Aorta (tissue), 5 donors: ENCODE results near the gene EFHD2. TPM values are rescaled to one million over a fixed set of nuclear protein-coding genes. Genes with fewer than 3 reads are reported as not detected.
"Not testable (repeated sequence)": the region's sequence is repeated elsewhere in the genome, so short reads cannot be mapped to it uniquely, and the experiment has no call there.

Experiments
- ATAC-seq: fragments of 200-7000 bp; cut with Tn5 transposase; one replicate; pipeline ENCODE4 v1.9.1; 2022; ENCODE audit warnings: moderate library complexity; ENCODE audit not compliant: low FRiP score
- DNase-seq, 2 donors: peaks; one replicate each; pipeline ENCODE4 v3.0.0-alpha.2; 2020
- H3K27ac ChIP-seq, 2 donors: one replicate each; pipeline ENCODE4 v1.5.1; 2013; ENCODE audit warnings: low read length in 2 of 2, mild to moderate bottlenecking in 2 of 2, moderate library complexity in 2 of 2, control low read depth in 1 of 2, inconsistent platforms in 1 of 2, low read depth in 1 of 2
- H3K27me3 ChIP-seq, 2 donors: one replicate each; pipeline ENCODE4 v1.6.1; 2013; ENCODE audit warnings: control low read depth in 1 of 2, low read length in 1 of 2, mild to moderate bottlenecking in 1 of 2, moderate library complexity in 1 of 2; ENCODE audit not compliant: insufficient read depth in 2 of 2, control insufficient read depth in 1 of 2
- H3K36me3 ChIP-seq, 2 donors: one replicate each; pipeline ENCODE4 v1.6.1; 2013; ENCODE audit warnings: control low read depth in 1 of 2, low read length in 1 of 2, mild to moderate bottlenecking in 1 of 2; ENCODE audit not compliant: insufficient read depth in 2 of 2, control insufficient read depth in 1 of 2
- H3K4me1 ChIP-seq, 2 donors: one replicate each; pipeline ENCODE4 v1.6.1; 2013; ENCODE audit warnings: low read length in 2 of 2, control low read depth in 1 of 2, mild to moderate bottlenecking in 1 of 2, moderate library complexity in 1 of 2; ENCODE audit not compliant: insufficient read depth in 2 of 2, control insufficient read depth in 1 of 2
- H3K4me3 ChIP-seq, 2 donors: one replicate each; pipeline ENCODE4 v1.5.1; 2013; ENCODE audit warnings: low read length in 2 of 2, control low read depth in 1 of 2, mild to moderate bottlenecking in 1 of 2
- H3K9me3 ChIP-seq: one replicate; pipeline ENCODE4 v1.6.1; 2013; ENCODE audit warnings: mild to moderate bottlenecking, low read length; ENCODE audit not compliant: control insufficient read depth
- WGBS, 2 donors: extraction: QIAGEN DNeasy Blood & Tissue Kit; methylation state at CpG; one replicate each; pipeline ENCODE4 v1.1.7; 2013; 5-methylcytosine and 5-hydroxymethylcytosine counted together
- intact Hi-C, 2 donors: fragments of 100-400 bp; cut with DNase I; formaldehyde crosslinking; loops; one replicate each; pipeline versions ENCODE4 v1.14.2 to v1.15.0; 2022
- polyA plus RNA-seq, 2 donors: library from polyadenylated mRNA; stranded (reverse); fragments of 200-250 nt; gene quantifications; one replicate each; pipeline ENCODE4 v1.2.3, GENCODE V29; 2013
- total RNA-seq, 2 donors: library from RNA; stranded (reverse); fragmentation: NEBNext Ultra II Directional; extraction: Animal tissue kit (Norgen Biotek cat#: 25700); gene quantifications; one replicate each; pipeline ENCODE4 v1.2.1, GENCODE V29; 2021
- donor health status: healthy with polysubstance abuse.
- donor health status: Bipolar disorder and iron deficiency.
- donor health status: DM: no; HTN: no; CAD: no.
- donor health status: DM: no; HTN: no; CAD: no.
- donor health status: DM: yes; HTN: yes; CAD: no.

The EFHD2 gene
- total and polyA plus RNA-seq, 4 donors, result 17.9 to 43.7 (median 35.9) TPM

- 92 to 97% methylated on average over 8 of the region's 8 CpGs for WGBS, 2 donors
Observed at GRCh38 chr1:15456313-15456954, 46.7 kb downstream of the EFHD2 start, which contains the start of gene CELA2A. CELA2A (plus strand) TSS chr1:15456732; CDS start chr1:15456754, 22 bp downstream.

GRCh38 chr1:15457585-15457984, 47.9 kb downstream of the EFHD2 start:
- ATAC-seq, result no peak
- 80 to 83% methylated on average over 2 of the region's 2 CpGs for WGBS, 2 donors
- Histone ChIP-seq H3K27me3 (no peaks in the 10 kb centered on the region), H3K4me1 (no peaks in the 10 kb centered on the region), H3K9me3 (no peaks in the 10 kb centered on the region), H3K4me3 (no peak overlapping the region), H3K27ac (no peak overlapping the region), H3K36me3 (no peaks in the 10 kb centered on the region)
- intact Hi-C loops, result no loop called here
- no peak for DNase-seq

More at GRCh38 chr1:15456313-15456954, 46.7 kb downstream of the EFHD2 start, which contains the start of gene CELA2A:
- DNase-seq (no peak), ATAC-seq (no peak)
- Histone ChIP-seq H3K27me3 (no peaks in the 10 kb centered on the region), H3K27ac (no peak within 1 kb of the TSS), H3K36me3 (no peaks in the 10 kb centered on the region), H3K4me3 (no peak within 1 kb of the TSS), H3K9me3 (no peaks in the 10 kb centered on the region), H3K4me1 (no peaks in the 10 kb centered on the region)
- intact Hi-C loops, result no loop called here

- H3K36me3 ChIP-seq, H3K27ac ChIP-seq, ATAC-seq, H3K4me3 ChIP-seq, DNase-seq, H3K4me1 ChIP-seq, intact Hi-C loops, H3K27me3 ChIP-seq, H3K9me3 ChIP-seq: not testable (repeated sequence)
- 90 to 93% methylated on average over 4 of the region's 4 CpGs for WGBS, 2 donors
Observed at GRCh38 chr1:15458388-15458787, 48.7 kb downstream of the EFHD2 start.

GRCh38 chr1:15459771-15460707, 50.4 kb downstream of the EFHD2 start:
- ATAC-seq, result no peak
- Histone ChIP-seq H3K27ac (no peak overlapping the region), H3K36me3 (no peaks in the 10 kb centered on the region), H3K27me3 (no peaks in the 10 kb centered on the region), H3K4me3 (no peak overlapping the region), H3K4me1 (no peaks in the 10 kb centered on the region), H3K9me3 (no peaks in the 10 kb centered on the region)
- intact Hi-C loops, result no loop called here
- DNase-seq, result no peak
- WGBS, 2 donors, result 38 to 40% methylated on average over 10 of the region's 10 CpGs

GRCh38 chr1:15460708-15461095, 51.0 kb downstream of the EFHD2 start:
- ATAC-seq (no peak), DNase-seq (no peak)
- H3K4me3 ChIP-seq, result no peak overlapping the region
- no peak overlapping the region for H3K27ac ChIP-seq
- no peaks in the 10 kb centered on the region for H3K27me3 ChIP-seq
- 88 to 90% methylated on average over 9 of the region's 9 CpGs for WGBS, 2 donors
- intact Hi-C loops, result no loop called here
- no peaks in the 10 kb centered on the region for H3K4me1 ChIP-seq
- H3K9me3 ChIP-seq, result no peaks in the 10 kb centered on the region
- no peaks in the 10 kb centered on the region for H3K36me3 ChIP-seq

- H3K27me3 ChIP-seq, H3K36me3 ChIP-seq, H3K4me1 ChIP-seq, H3K27ac ChIP-seq, ATAC-seq, DNase-seq, H3K4me3 ChIP-seq, intact Hi-C loops, H3K9me3 ChIP-seq: not testable (repeated sequence)
- WGBS, 2 donors, result 79 to 81% methylated on average over 12 to 14 of the region's 15 CpGs
Observed at GRCh38 chr1:15463064-15463800, 53.5 kb downstream of the EFHD2 start.

- WGBS, 2 donors, result 92 to 93% methylated on average over 5 of the region's 5 CpGs
- H3K4me1 ChIP-seq, H3K36me3 ChIP-seq, intact Hi-C loops, H3K4me3 ChIP-seq, H3K27me3 ChIP-seq, H3K9me3 ChIP-seq, DNase-seq, ATAC-seq, H3K27ac ChIP-seq: not testable (repeated sequence)
Observed at GRCh38 chr1:15463926-15464322, 54.2 kb downstream of the EFHD2 start.

- no peaks in the 10 kb centered on the region for H3K4me1 ChIP-seq
- intact Hi-C loops, result no loop called here
- no peak for ATAC-seq
- no peaks in the 10 kb centered on the region for H3K36me3 ChIP-seq
- no peaks in the 10 kb centered on the region for H3K9me3 ChIP-seq
- H3K27ac ChIP-seq, result no peak overlapping the region
- no peaks in the 10 kb centered on the region for H3K27me3 ChIP-seq
- H3K4me3 ChIP-seq, result no peak overlapping the region
- DNase-seq, result no peak
- 79 to 81% methylated on average over 7 of the region's 7 CpGs for WGBS, 2 donors
Observed at GRCh38 chr1:15465674-15466073, 56.0 kb downstream of the EFHD2 start.
